Measurements from ENCODE around the gene KRT17.

The KRT17 gene

DNA sequence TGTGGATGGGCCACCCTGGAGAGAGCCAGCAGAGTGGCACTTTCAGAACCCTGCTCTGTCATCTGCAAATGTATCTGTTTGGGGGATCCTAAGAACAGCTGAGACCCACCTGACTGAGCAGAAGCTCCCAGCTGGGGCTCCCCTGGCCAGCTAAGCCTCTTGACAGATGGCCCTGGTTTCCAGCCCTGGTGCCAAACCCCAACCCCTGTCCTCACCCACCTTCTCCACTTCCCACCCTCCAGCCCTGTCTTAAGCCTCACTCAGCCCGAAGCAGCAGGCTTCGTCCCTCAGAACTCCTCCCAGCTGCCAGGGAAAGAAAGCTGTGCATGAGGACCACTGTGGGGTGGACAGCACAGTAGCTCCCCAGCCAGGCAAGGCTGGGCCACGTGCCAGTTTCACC, 49.0 kb downstream of the KRT17 start:
- H3K4me3 ChIP-seq (ENCODE audit: control insufficient read depth, low read depth, low read length), result no peak overlapping the region
- TF ChIP-seq, protein P1, sequence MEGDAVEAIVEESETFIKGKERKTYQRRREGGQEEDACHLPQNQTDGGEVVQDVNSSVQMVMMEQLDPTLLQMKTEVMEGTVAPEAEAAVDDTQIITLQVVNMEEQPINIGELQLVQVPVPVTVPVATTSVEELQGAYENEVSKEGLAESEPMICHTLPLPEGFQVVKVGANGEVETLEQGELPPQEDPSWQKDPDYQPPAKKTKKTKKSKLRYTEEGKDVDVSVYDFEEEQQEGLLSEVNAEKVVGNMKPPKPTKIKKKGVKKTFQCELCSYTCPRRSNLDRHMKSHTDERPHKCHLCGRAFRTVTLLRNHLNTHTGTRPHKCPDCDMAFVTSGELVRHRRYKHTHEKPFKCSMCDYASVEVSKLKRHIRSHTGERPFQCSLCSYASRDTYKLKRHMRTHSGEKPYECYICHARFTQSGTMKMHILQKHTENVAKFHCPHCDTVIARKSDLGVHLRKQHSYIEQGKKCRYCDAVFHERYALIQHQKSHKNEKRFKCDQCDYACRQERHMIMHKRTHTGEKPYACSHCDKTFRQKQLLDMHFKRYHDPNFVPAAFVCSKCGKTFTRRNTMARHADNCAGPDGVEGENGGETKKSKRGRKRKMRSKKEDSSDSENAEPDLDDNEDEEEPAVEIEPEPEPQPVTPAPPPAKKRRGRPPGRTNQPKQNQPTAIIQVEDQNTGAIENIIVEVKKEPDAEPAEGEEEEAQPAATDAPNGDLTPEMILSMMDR (conservative IDR thresholded peaks at IDR 0.05; ENCODE audit: control insufficient read depth, insufficient read depth, low read depth, low read length), result no peak
- DNase-seq (ENCODE audit: low read depth), result no peak

DNA sequence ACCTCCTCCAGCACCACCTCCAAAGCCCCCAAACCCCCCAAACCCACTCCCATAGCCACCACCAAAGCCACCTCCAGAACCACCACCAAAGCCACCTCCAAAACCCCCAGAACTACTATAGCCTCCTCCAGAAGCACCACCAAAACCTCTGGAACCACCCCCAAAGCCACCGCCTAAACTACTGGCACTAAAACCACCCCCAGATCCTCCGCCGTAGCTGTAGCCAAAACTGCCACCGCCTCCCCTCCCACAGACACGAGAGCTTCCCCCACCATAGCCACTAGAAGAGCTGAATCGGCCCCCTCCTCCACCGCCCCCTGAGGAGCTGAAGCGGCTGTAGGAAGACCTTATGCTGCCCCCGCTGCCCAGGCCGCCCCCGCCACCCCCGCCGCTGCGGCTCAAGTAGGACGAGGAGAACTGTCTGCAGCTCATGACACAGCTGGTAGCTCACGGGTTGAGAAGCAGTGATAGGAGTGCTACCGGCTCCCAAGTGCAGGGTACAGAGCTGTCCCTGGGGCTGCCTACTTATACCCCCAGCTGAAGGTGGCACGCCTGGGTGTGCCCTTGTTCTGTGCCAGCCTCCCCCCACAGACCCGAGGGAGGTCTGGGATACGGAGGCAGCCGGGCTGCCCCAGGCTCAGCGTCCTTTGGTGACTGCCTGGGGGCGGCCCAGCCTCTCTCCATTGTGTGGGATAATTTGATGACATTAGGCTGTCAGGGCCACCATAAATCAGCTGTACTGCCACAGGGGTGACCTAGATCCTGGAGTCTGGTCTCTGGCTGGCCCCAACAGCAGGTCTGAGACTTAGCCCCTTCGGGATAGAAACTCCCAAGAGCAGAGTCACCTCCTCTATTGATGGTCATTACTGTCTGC, 52.6 kb downstream of the KRT17 start, which contains the start of gene KRT9:
TSS of gene KRT9 (minus strand) at position 499 of the 874 bp plus-strand sequence. CDS start at position 432, 67 bp downstream.
- no peak within 1 kb of the TSS for H3K4me3 ChIP-seq (ENCODE audit: control insufficient read depth, low read depth, low read length)
- TF ChIP-seq, protein P1 (conservative IDR thresholded peaks at IDR 0.05; ENCODE audit: control insufficient read depth, insufficient read depth, low read depth, low read length), result no peak
- DNase-seq (ENCODE audit: low read depth), result no peak
